ENCODE measurements around the gene LPP. TPM values are rescaled to one million over a fixed set of nuclear protein-coding genes. Genes with fewer than 3 reads are reported as not detected.

LPP gene
- total and polyA plus RNA-seq, 2 of the 13 experiments (the other 11 are each of a cell fraction or from before 2014, with no cell fraction given), result 19.2 to 29.9 TPM

- no peak for TF ChIP-seq ZNF318 (CRISPR knock-in tag; IDR thresholded peaks at IDR 0.05)
- no peak for TF ChIP-seq GPN1 (CRISPR knock-in tag; IDR thresholded peaks at IDR 0.05; ENCODE audit: borderline replicate concordance)
- no peak for TF ChIP-seq HNF4G (IDR thresholded peaks at IDR 0.05; ENCODE audit: borderline replicate concordance, low read depth, low read length)
- TF ChIP-seq HNF4G (CRISPR knock-in tag; IDR thresholded peaks at IDR 0.05; ENCODE audit: borderline replicate concordance, low read depth), result no peak
- no peak for TF ChIP-seq ATF2 (CRISPR knock-in tag; IDR thresholded peaks at IDR 0.05)
- TF ChIP-seq DPF2 (CRISPR knock-in tag; IDR thresholded peaks at IDR 0.05; ENCODE audit: borderline replicate concordance, low read depth), result 0 out of 2 replicates have a peak, but pooled peaks have one; percentile 52
- TF ChIP-seq ZNF276 (CRISPR knock-in tag; IDR thresholded peaks at IDR 0.05; ENCODE audit: low read depth), result no peak
- no peak for TF ChIP-seq HDAC6 (IDR thresholded peaks at IDR 0.05; ENCODE audit: low read depth, low read length)
- peak; percentile 52; the same call in 1 of the 2 replicates for TF ChIP-seq HDAC2 (CRISPR knock-in tag; IDR thresholded peaks at IDR 0.05)
- no peak for TF ChIP-seq GMEB2 (CRISPR knock-in tag; IDR thresholded peaks at IDR 0.05; ENCODE audit: low read depth)
- TF ChIP-seq RAD51 (IDR thresholded peaks at IDR 0.05; ENCODE audit: borderline replicate concordance), result no peak
- no peak for TF ChIP-seq TSC22D2 (CRISPR knock-in tag; IDR thresholded peaks at IDR 0.05; ENCODE audit: borderline replicate concordance)
- no peak for TF ChIP-seq RBM39 (IDR thresholded peaks at IDR 0.05; ENCODE audit: low read depth, low read length, poor library complexity, severe bottlenecking)
Observed at GRCh38 chr3:188546835-188547670, 393.1 kb downstream of the LPP start (continued).
